SK-N-SH treated with all-trans-retinoic acid at 6 μM for 48 hours (cell line): Measurements from ENCODE around the gene BBS9.

Experiments used
- ATAC-seq: fragments of 200-7000 bp; cut with Tn5 transposase; 3 replicates; pipeline ENCODE4 v1.9.1; 2020; ENCODE audit warnings: mild to moderate bottlenecking, moderate library complexity
- ARNTL ChIP-seq: fragments of 450-650 bp; formaldehyde crosslinking; IDR thresholded peaks from 2 replicates; pipeline ENCODE4 v1.5.0; 2020; ENCODE audit warnings: low read depth, mild to moderate bottlenecking, moderate library complexity, borderline replicate concordance
- BACH2 ChIP-seq: fragments of 250-450 bp; sonication (Bioruptor Pico); IDR thresholded peaks from 2 replicates; pipeline ENCODE4 v1.9.0; 2021; ENCODE audit warnings: mild to moderate bottlenecking, borderline replicate concordance
- CREB5 ChIP-seq: fragments of 250-450 bp; sonication (Bioruptor Pico); IDR thresholded peaks from 2 replicates; pipeline ENCODE4 v1.5.1; 2020; ENCODE audit warnings: low read depth, mild to moderate bottlenecking, moderate library complexity
- CSDC2 ChIP-seq: fragments of 250-450 bp; sonication (Bioruptor Pico); IDR thresholded peaks from 2 replicates; pipeline ENCODE4 v1.5.0; 2020; ENCODE audit warnings: mild to moderate bottlenecking, moderate library complexity
- CSRNP3 ChIP-seq: fragments of 250-450 bp; sonication (Bioruptor Pico); IDR thresholded peaks from 2 replicates; pipeline ENCODE4 v1.5.1; 2021; ENCODE audit warnings: mild to moderate bottlenecking, moderate library complexity
- ESRRG ChIP-seq: fragments of 250-450 bp; sonication (Bioruptor Pico); IDR thresholded peaks from 2 replicates; pipeline ENCODE4 v1.6.1; 2021; ENCODE audit warnings: mild to moderate bottlenecking
- GLIS3 ChIP-seq: fragments of 250-450 bp; sonication (Bioruptor Pico); IDR thresholded peaks from 2 replicates; pipeline ENCODE4 v1.5.0; 2020; ENCODE audit warnings: mild to moderate bottlenecking, moderate library complexity
- OSR1 ChIP-seq: fragments of 250-450 bp; sonication (Bioruptor Pico); IDR thresholded peaks from 2 replicates; pipeline ENCODE4 v1.8.0; 2022; ENCODE audit warnings: moderate library complexity, mild to moderate bottlenecking, inconsistent platforms
- PATZ1 ChIP-seq: fragments of 250-450 bp; sonication (Bioruptor Pico); IDR thresholded peaks from 2 replicates; pipeline ENCODE4 v1.8.0; 2020; ENCODE audit warnings: mild to moderate bottlenecking, moderate library complexity, borderline replicate concordance
- POU6F1 ChIP-seq: fragments of 250-450 bp; sonication (Bioruptor Pico); IDR thresholded peaks from 2 replicates; pipeline ENCODE4 v1.8.0; 2021; ENCODE audit warnings: low read depth, mild to moderate bottlenecking, moderate library complexity, borderline replicate concordance
- PPARA ChIP-seq: fragments of 250-450 bp; sonication (Bioruptor Pico); IDR thresholded peaks from 2 replicates; pipeline ENCODE4 v1.5.0; 2020; ENCODE audit warnings: mild to moderate bottlenecking, borderline replicate concordance
- RARB ChIP-seq: fragments of 250-450 bp; sonication (Bioruptor Pico); IDR thresholded peaks from 2 replicates; pipeline ENCODE4 v1.8.0; 2021; ENCODE audit warnings: mild to moderate bottlenecking, moderate library complexity
- SNAI2 ChIP-seq: fragments of 250-450 bp; sonication (Bioruptor Pico); IDR thresholded peaks from 2 replicates; pipeline ENCODE4 v1.5.0; 2020; ENCODE audit warnings: mild to moderate bottlenecking, moderate library complexity
- TCF4 ChIP-seq: fragments of 250-450 bp; sonication (Bioruptor Pico); IDR thresholded peaks from 2 replicates; pipeline ENCODE4 v1.8.0; 2021; ENCODE audit warnings: mild to moderate bottlenecking, moderate library complexity, borderline replicate concordance
- TOX ChIP-seq: fragments of 250-450 bp; sonication (Bioruptor Pico); IDR thresholded peaks from 2 replicates; pipeline ENCODE4 v1.8.0; 2021; ENCODE audit warnings: mild to moderate bottlenecking, moderate library complexity, borderline replicate concordance
- TSHZ2 ChIP-seq: fragments of 250-450 bp; sonication (Bioruptor Pico); IDR thresholded peaks from 2 replicates; pipeline ENCODE4 v1.5.0; 2020; ENCODE audit warnings: mild to moderate bottlenecking, moderate library complexity
- ZC3H10 ChIP-seq: fragments of 250-450 bp; sonication (Bioruptor Pico); IDR thresholded peaks from 2 replicates; pipeline ENCODE4 v1.5.1; 2021; ENCODE audit warnings: mild to moderate bottlenecking, moderate library complexity
- ZFP3 ChIP-seq: fragments of 250-450 bp; sonication (Bioruptor Pico); IDR thresholded peaks from 2 replicates; pipeline ENCODE4 v1.5.0; 2020; ENCODE audit warnings: mild to moderate bottlenecking, moderate library complexity
- ZFP30 ChIP-seq: fragments of 450-650 bp; formaldehyde crosslinking; IDR thresholded peaks from 2 replicates; pipeline ENCODE4 v1.5.0; 2022; ENCODE audit warnings: mild to moderate bottlenecking, moderate library complexity
- ZNF565 ChIP-seq: fragments of 450-650 bp; formaldehyde crosslinking; conservative IDR thresholded peaks from 2 replicates; pipeline ENCODE4 v1.5.0; 2020; ENCODE audit warnings: low read depth, mild to moderate bottlenecking, moderate library complexity
- ZNF70 ChIP-seq: fragments of 450-650 bp; formaldehyde crosslinking; IDR thresholded peaks from 2 replicates; pipeline ENCODE4 v1.5.0; 2020; ENCODE audit warnings: mild to moderate bottlenecking, moderate library complexity
- ZNF8 ChIP-seq: fragments of 450-650 bp; formaldehyde crosslinking; IDR thresholded peaks from 2 replicates; pipeline ENCODE4 v1.5.0; 2020; ENCODE audit warnings: mild to moderate bottlenecking, moderate library complexity

Gene BBS9

GRCh38 chr7:33354201-33354600 lies 224.8 kb downstream of the BBS9 start:
- TF ChIP-seq CSDC2 (CRISPR knock-in tag): no peak
- TF ChIP-seq SNAI2 (CRISPR knock-in tag): no peak
- TF ChIP-seq PATZ1 (CRISPR knock-in tag): no peak
- no peak for TF ChIP-seq BACH2 (CRISPR knock-in tag)
- no peak for TF ChIP-seq ZNF8
- TF ChIP-seq RARB (CRISPR knock-in tag): no peak
- no peak for TF ChIP-seq CREB5 (CRISPR knock-in tag)
- TF ChIP-seq POU6F1: no peak
- no peak for TF ChIP-seq CSRNP3 (CRISPR knock-in tag)
- no peak for TF ChIP-seq ZNF565 (CRISPR knock-in tag)
- TF ChIP-seq ZFP30 (CRISPR knock-in tag): no peak
- TF ChIP-seq ZNF70 (CRISPR knock-in tag): no peak

GRCh38 chr7:33355386-33355785 lies 226.0 kb downstream of the BBS9 start:
- no peak for ATAC-seq
- TF ChIP-seq ZNF8 (no peak), CREB5 (CRISPR knock-in tag) (no peak), ZC3H10 (CRISPR knock-in tag) (no peak), ZNF565 (CRISPR knock-in tag) (no peak), BACH2 (CRISPR knock-in tag) (no peak)

More at GRCh38 chr7:33354201-33354600, 224.8 kb downstream of the BBS9 start:
- ATAC-seq: no peak

GRCh38 chr7:33356336-33356735 lies 227.0 kb downstream of the BBS9 start:
- ATAC-seq: no peak
- TF ChIP-seq ESRRG (CRISPR knock-in tag): no peak
- no peak for TF ChIP-seq CSRNP3 (CRISPR knock-in tag)
- TF ChIP-seq ZNF565 (CRISPR knock-in tag): no peak
- TF ChIP-seq RARB (CRISPR knock-in tag): no peak
- no peak for TF ChIP-seq CSDC2 (CRISPR knock-in tag)
- TF ChIP-seq PPARA (CRISPR knock-in tag): no peak
- no peak for TF ChIP-seq GLIS3 (CRISPR knock-in tag)
- no peak for TF ChIP-seq TSHZ2 (CRISPR knock-in tag)
- TF ChIP-seq ARNTL (CRISPR knock-in tag): no peak
- TF ChIP-seq ZC3H10 (CRISPR knock-in tag): no peak
- no peak for TF ChIP-seq ZFP30 (CRISPR knock-in tag)
- no peak for TF ChIP-seq TCF4 (CRISPR knock-in tag)
- no peak for TF ChIP-seq ZFP3 (CRISPR knock-in tag)
- TF ChIP-seq SNAI2 (CRISPR knock-in tag): no peak
- TF ChIP-seq OSR1 (CRISPR knock-in tag): no peak
- no peak for TF ChIP-seq TOX (CRISPR knock-in tag)
- TF ChIP-seq ZNF70 (CRISPR knock-in tag): no peak
- TF ChIP-seq PATZ1 (CRISPR knock-in tag): no peak
- TF ChIP-seq CREB5 (CRISPR knock-in tag): no peak
